Right lobe of liver (tissue), 4 donors: Measurements from ENCODE around the gene HOXC4.

Experiments used
- POLR2A ChIP-seq: fragments of 450-650 bp; IDR thresholded peaks from one replicate; pipeline ENCODE4 v1.6.1; 2017; ENCODE audit warnings: antibody characterized with exemption, mild to moderate bottlenecking
- TF ChIP-seq, protein P1 (sequence below), 4 donors: fragments of 200-600 bp in 3 of 4; fragments of 450-650 bp in 1 of 4; IDR thresholded peaks; one replicate each; pipeline versions ENCODE4 v1.5.1 to v1.8.0; 2016 to 2022; ENCODE audit warnings: antibody characterized with exemption in 4 of 4, mild to moderate bottlenecking in 2 of 4
- donor health status: DM: no; HTN: no; CAD: no.
- donor health status: DM: no; HTN: no; CAD: no.
- donor health status: DM: no; HTN: yes; CAD: no.

DNA sequence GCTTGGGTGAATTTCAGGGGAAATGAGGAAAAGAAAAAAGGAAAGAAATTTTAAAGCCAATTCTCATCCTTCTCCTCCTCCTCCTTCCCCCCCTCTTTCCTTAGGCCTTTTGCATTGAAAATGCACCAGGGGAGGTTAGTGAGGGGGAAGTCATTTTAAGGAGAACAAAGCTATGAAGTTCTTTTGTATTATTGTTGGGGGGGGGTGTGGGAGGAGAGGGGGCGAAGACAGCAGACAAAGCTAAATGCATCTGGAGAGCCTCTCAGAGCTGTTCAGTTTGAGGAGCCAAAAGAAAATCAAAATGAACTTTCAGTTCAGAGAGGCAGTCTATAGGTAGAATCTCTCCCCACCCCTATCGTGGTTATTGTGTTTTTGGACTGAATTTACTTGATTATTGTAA is 1.9 kb downstream of the HOXC4 start:
- no peak for TF ChIP-seq POLR2A
- TF ChIP-seq, protein P1, sequence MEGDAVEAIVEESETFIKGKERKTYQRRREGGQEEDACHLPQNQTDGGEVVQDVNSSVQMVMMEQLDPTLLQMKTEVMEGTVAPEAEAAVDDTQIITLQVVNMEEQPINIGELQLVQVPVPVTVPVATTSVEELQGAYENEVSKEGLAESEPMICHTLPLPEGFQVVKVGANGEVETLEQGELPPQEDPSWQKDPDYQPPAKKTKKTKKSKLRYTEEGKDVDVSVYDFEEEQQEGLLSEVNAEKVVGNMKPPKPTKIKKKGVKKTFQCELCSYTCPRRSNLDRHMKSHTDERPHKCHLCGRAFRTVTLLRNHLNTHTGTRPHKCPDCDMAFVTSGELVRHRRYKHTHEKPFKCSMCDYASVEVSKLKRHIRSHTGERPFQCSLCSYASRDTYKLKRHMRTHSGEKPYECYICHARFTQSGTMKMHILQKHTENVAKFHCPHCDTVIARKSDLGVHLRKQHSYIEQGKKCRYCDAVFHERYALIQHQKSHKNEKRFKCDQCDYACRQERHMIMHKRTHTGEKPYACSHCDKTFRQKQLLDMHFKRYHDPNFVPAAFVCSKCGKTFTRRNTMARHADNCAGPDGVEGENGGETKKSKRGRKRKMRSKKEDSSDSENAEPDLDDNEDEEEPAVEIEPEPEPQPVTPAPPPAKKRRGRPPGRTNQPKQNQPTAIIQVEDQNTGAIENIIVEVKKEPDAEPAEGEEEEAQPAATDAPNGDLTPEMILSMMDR (IDR thresholded peaks at IDR 0.05) = no peak
